Amniotic epithelial cell (primary cell): ENCODE data around the gene DPEP1.
"Not testable (repeated sequence)": the region's sequence is repeated elsewhere in the genome, so short reads cannot be mapped to it uniquely, and the experiment has no call there.

Experiments used
- DNase-seq: peaks from one replicate; pipeline ENCODE4 v3.0.0-alpha.2; 2010; ENCODE audit warnings: low read depth

DPEP1 gene

DNA sequence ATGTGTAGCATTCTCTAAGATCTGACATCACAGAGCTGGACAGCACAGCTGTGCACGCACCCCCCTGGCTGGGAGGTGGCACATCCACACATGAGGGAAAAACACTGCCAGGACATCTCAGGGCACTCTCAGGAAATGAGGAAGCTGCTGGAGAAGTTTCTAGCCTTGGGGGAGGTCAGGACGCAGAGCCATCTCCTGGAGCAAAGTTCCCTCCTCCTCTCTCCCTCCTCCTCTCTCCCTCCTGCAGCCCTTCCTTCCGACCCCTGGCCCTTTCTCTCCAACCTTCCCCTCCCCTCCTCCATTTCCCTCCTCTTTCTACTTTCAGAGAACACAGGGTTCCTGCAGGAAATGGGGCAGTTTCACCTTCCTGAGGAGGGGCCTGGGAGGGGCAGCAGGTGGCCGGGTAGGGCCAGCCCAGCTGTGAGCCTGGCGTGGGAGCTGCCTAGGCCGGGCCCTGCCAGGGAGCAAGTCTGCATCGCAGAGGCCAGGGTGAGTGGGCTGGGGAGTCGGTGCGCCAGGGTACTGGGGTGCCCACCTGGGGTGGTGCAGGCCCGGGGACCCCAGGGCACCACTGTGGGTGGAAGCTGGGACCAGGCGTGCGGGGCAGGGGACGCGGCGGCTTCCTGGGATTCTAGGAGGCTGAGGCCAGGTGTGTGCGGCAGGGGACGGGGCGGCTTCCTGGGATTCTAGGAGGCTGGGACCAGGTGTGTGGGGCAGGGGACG is at the start of gene DPEP1:
Gene DPEP1 (plus strand): TSS at position 412 of the 723 bp plus-strand sequence. CDS start 16,769 bp downstream, outside the sequence.
- DNase-seq: no peak

DNA sequence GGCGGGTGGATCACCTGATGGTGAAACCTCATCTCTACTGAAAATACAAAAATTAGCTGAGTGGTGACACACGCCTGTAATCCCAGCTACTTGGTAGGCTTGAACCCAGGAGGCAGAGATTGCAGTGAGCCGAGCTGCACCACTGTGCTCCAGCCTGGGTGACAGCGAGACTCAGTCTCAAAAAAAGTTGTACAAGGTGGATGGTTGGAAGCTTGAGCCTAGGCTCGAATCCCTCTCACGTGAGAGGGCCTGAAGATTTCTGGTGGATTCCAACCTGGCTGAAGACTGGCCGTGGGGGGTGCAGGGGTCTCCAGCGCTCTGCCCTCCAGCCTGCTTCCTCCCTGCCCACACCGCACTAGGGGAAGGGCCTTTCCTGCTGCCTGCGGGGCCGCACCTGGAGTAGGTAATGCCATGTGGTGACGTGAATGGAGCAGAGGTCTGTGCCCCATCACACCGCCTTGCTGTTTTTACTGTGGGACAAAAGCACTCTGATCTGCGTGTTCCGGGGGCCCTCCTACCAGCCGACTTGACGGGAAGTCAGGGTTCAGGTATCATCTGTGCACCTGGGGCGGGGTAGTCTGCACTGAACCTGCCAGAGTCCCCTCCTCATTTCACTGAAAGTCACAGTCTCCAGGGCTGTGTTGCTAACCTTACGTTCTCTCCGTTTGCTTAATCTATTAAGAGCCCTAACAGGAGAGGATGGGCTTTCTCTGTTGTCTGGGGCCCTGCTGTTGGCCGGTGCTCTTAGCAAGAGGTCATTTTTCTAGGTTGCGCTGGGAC is 48.8 kb upstream of the DPEP1 start:
- DNase-seq: no peak

DNA sequence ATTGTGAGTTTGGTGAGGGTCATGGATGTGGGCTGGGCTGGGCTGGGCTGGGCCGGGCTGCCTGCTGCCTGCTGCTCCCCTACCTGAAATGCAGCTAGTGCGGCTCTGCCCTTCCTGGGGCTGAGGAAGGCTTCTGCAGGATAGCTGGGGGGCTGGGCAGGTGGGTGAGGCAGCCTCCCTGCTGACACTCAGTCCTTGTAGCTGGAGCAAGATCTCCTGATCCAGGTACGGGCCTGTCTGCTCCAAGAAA is 48.3 kb upstream of the DPEP1 start:
- DNase-seq: no peak

DNA sequence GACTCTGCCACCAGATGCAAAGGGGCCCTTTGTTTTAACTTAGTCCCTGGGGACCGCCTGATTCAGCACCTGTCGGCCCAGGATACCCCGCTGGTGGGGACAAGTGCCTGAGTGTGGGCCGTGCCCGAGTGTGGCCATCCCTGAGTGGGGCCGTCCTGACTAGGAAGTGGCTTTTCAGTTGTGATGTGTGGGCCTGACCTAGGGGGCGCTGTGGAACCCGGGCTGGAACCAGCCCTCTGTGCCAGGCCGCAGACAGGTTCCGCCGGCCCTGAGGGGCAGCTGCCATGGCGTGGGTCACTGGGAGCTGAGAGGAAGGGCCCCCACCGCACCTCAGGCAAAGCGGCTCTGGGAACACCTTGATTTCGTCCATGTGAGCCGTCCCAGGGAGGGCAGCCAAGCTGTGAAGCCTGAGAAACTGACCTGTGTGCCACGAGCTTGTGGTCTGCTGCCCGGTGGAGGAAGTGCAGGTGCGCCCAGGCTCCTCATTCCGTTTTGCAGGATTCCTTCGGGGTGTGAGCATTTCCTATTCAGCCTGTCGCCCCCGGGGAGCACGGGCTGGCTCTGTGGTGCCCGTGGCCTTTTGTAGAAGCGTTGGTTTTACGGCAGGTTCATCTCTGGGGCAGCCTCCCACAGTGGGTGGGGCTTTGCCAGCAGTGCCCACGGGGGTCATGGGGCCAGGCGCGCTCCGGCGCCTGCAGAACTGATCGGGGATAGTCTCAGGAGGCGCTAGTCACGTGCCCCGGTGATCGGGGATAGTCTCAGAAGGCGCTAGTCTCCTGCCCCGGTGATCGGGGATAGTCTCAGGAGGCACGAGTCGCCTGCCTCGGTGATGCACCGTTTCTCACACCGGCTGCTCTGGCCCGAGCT is 47.7 kb upstream of the DPEP1 start:
- DNase-seq: no peak

DNA sequence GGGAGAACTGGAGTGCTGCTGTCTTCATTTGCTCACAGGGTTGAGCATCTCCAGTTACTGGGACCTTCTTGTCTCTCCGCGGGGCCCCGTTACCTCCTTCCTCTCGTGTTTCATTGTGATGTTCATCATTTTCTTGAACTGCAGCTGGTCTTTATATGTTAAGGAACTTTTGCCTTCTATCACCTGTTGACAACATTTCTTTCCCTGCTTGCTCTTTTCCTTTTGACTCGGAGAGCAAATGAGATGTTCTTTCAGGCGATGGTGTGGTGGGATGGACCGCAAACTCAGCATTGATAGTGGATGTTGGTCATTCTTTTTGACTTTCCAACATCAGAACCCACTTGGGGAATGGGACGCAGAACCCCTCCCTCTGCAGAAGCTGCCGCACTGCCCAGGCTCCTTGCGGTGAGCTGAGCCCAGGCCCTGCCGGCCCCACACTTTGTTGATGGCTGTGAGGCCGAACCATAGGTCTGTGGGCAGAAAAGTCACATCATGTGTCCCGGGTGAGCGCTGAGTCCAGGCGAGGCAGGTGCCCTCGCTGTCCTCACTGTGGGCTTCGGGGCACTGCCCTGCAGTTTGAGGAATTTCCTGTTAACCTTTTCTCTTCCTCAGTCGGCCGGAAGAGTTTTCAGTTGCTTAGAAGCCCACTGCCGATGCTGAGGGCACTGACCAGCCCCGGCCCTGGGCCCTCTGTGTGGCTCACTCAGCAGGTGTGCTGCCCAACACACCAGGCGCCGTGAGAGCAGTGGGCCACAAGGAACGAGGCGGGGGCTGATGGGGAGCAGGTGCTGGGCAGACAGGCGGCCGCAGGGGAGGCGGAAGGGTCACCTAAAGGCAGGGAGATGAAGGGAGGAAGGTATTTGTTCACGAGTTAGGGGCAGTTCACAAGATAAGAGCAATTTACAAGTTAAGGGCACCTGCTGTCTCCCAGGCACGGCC is 45.5 kb upstream of the DPEP1 start:
- no peak for DNase-seq

DNA sequence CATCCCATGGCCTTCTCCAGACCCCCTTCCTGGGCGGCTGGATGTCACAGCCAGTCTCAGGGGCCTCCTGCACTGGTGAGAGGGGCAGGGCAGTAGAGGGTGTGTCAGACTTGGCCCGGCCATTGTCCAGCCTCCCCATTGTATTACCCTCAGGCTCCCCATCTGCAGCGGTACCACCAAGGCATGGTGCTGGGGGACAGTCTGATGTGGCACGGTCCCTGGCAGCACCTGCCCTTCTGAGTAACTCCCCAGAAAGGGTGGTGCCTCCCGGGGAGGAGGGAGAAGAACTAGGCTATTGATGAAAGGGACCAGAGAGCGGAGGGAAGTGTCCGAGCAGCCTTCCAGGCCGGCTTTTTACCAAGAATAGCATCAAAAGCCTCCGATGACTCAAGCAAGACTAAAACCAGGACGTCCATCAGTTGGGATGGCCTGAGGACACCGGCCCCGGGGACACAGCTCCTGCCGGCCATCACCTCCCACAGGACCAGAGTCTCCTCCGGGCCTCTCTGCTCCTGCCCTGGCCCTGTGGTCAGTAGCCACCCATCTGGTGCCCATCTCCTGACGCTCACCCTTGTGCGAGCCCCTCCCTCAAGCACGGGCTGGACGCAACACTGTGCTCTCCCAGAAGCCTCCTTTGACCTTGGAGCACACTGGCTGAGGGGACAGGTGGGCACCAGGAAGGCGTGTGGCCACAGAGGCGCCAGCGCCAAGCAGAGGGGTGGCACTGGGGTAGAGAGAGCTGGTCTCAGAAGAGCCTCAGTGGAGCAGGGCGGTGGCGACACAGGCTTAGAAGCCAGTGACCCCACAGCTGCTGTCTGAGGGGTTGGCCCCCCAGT is 43.7 kb upstream of the DPEP1 start:
- no peak for DNase-seq

DNA sequence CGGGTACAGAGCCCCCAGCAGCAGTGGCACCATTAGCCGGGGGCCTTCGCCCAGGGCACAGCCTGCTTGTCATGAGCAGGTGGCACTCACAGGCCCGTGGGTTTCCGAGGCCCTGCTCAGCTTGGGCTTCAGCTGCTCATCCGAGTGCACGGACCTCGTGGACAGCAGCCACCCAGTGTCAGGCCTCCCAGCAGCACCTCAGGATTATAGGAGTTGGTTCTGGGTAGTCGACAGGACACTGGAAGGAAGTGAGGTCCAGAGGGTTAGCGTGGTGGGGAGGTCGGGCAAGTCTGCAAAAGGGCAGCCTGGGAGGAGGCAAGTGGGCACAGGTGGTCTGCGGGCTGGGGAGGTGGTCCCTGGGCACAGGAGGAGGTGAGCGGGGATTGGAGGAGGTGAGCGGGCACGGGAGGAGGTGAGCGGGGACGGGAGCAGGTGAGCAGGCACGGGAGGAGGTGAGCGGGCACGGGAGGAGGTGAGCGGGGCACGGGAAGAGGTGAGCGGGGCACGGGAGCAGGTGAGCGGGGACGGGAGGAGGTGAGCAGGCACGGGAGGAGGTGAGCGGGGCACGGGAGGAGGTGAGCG is 43.0 kb upstream of the DPEP1 start:
- DNase-seq: no peak

DNA sequence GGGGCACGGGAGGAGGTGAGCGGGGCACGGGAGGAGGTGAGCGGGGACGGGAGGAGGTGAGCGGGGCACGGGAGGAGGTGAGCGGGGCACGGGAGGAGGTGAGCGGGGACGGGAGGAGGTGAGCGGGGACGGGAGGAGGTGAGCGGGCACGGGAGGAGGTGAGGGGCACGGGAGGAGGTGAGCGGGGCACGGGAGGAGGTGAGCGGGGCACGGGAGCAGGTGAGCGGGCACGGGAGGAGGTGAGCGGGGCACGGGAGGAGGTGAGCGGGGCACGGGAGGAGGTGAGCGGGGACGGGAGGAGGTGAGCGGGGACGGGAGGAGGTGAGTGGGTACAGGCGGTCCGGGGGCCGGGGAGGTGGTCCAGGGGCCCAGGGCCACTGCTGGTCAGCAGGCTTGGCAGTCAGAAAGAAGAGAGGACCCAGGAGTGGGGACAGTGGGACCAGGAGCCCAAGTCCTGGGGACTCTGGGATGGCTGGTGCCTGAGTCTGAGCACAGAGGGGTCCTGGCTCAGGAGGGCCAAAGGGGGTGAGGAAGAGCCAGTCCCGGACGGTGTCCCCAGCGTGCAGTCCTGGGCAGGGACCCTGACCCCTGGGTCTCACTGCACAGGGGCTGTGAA is 42.4 kb upstream of the DPEP1 start:
- not testable (repeated sequence) for DNase-seq

DNA sequence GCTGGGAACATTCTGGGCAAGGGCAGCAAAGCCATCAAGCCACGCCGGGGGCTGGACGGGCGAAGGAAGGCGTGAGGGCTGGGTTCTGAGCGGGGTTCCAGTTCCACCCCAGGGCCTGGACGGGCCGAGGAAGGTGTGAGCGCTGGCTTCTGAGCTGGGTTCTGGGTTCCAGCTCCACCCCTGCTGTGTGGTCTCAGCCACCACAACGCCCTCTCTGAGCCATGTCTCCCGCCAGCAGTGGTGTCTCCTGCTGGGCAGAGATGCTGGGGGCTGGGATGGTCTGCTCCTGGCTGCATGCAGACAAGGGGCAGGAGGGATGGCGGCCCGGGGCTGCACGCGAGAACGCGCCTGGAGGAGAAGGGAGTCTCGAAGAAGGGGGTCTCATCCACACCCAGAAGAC is 41.8 kb upstream of the DPEP1 start:
- no peak for DNase-seq

DNA sequence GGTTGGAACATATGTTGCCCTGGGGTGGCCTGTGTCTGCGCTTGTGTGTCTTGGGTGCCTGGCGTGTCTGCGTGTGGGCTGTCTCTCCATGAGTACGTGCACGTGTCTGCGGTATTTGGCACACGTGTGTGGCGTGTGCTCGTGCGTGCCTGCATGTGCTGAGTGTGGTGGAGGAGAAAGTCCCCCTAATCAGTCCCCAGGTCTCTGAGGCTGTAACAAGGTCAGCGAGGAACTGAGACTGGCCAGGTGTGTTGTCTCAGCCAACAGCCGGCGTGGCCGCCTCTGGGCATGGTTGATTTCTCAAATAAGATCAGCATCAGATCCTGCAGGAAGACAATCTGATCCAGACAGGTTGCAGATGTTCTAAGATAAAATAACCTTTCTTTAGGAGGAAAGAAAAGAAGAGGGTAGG is 41.4 kb upstream of the DPEP1 start:
- no peak for DNase-seq

DNA sequence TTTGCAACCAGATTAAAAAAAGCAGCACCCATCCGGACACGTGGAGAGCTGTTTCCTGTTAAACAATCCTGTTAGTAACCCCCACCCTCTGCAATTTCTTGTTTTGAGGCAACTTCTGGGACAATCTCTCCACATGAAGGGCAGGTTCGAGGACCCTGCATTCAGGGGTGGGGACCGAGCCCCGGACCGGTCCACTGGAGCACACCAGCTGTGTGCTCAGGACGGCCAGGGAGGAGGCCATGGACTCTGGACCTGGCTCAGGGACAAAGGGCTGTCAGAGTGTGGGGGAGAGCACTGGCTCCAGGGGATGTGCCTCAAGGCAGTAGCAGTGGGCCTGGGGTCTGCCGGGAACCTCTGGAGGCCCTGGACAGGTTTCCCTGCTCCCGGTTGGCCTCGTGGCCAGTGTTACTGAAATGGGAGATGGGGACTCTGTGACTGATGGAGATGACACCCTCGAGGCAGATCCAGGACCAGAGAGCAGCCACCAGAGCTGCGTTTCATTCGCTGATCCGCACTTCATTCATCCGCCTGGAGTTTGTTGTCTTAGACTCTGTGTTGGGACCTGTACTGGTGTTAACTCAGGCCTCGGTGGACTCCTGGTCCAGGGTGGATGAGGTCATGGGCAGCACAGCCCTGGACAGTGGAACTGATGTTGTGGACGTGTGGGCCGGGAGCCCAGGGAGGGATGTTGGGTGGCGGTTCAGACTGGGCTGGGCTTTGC is 40.8 kb upstream of the DPEP1 start:
- DNase-seq: no peak

DNA sequence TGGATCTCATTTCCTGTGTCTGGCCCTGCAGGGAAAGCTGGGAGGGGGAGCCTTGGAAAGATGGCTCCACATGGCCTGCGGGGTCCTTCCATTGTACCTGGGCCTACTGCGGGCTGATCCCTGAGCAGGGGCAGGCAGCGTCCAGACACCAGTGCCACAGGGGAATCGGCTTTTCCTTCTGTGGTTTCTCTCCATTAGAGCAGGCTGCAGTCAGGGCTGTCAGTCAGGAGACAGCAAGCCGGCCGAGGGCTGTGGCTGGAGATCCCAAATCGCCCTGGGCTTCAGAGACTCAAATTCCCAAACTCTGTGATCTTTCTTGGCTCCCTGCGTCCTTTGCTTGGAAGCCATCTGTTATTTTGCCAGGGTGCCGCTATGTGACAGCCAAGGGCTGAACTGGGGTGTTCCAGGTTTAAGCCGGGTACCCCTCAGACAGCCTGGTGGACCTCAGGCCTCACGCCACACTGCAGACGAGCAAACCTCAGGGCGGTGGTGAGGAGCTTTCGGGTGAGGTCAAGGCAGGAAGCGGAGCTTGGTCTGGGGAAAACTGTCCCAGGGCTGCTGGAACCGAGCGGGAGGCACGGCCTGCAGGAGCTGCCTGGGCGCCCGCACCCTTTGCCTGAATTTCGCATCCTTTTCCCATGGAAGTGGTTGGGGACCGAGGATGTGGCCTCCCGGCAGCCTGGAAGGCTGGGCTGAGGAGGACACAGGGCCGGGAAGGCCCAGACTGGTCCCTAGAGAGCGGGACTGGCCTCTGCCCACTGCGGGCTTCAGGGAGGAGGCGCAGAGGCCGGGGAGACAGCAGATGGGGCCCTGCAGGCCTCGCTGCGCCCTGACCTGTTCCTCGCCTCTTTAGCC is 39.4 kb upstream of the DPEP1 start:
- no peak for DNase-seq

DNA sequence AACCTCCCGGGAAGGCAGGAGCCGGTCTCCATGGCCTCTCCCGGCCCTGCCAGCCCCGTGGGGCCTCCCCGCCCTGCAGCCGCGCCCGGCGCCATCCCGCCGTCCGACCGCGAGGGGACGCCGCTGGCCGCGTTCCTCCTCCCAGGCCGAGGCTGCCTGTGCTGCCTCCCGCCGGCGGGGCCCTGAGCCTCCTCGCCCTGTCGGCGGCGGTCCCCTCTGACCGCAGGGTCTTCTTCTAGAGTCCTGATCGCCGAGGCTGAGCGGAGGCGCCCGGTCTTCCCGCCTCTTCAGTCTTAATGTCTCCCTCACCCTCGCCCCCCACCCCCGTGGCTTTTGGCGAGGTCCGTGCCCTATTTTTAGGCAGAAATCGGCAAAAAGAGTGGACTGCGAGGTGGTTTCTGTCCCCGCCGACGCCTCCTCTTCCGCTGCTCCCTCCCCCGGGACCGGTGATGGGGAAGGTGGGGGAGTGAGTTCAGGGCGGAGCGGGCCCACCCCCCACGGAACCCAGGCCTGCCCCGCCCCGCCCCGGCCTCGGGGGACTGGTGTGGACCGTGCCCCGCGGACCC is 38.7 kb upstream of the DPEP1 start:
- peak; percentile 62 for DNase-seq

DNA sequence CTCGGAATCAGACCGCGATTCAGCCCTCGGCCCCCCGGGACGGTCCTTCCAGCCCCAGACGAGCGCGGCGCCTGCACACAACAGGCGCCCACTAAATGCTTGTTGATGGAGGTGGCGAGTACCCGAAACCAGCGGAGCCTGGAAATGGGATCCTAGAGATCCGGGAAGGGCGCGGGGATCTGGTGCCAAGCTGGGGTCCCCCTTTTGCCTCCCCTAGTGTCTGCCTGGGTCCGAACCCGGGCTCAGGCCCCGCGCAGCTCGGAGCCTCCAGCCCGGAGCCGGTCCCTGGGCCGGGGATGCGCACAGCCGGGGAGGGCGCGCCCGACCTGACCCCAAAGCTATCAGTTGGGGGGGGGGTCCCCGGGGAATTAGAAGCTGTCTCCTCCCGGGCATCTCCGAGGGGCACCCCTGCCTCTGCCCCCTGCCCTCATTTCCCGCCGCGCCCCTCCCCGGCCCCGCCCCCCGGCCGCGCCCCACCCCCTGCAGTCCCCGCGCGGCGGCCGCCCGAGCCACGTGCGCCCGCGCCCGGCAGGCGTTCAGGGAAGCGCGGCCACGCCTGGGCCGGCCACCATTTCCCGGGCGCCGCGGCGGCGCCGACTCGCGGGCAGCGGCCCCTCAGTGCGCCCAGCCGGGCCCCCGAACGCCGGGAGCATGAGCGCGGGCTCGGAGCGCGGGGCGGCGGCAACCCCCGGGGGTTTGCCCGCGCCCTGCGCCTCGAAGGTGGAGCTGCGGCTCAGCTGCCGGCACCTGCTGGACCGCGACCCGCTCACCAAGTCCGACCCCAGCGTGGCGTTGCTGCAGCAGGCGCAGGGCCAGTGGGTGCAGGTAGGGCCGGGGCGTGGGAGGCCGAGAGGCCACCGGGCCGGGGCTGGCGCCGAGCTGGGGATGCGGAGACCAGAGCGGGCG is 37.9 kb upstream of the DPEP1 start, which contains the start of gene CPNE7:
Gene CPNE7 (plus strand): TSS at position 512 of the 906 bp plus-strand sequence. CDS start 140 bp downstream, at position 652.
- DNase-seq: no peak

DNA sequence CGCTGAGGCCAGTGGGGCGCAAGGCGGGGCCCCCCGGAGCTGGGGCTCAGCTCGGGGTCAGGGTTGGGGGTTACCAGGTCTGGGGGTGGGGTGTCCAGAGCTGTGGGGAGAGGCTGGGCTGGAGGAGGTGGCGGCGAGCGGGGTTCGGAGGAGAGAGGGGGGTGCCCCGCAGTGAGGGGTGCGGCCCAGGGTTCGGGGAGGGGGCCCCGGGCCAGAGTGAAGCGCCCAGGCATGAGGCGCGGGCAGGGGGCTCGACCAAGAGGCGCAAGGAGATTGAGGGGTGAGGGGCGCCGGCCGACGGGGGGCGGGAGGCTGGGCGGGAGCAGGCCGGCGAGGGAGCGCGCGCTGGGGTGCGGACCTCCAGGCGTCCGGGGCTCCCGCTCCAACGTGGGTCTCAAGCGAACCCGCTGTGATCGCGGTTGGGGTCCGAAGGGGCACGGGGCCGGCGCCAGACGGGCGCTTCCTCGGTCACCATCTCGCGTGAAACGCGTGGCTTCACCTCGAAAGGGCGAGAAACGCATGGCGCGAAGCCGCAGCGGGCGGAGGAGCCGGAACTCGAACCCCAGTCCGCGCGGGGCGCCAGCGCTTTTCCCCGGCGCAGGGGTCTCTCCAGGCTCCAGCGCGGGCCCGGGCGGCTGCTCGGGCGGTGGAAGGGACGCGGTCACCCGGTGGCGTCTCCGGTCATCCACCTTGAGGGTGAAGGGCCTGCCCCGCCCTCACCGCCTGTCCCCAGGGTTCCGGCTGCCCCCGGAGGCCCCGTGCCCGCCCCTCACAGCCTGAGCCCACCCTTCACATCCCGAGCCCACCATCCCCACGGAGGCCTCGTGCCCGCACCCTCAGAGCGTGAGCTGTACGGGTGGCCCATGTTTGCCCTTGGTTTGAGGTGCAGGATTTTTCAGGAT is 37.0 kb upstream of the DPEP1 start:
- DNase-seq: no peak
